Mucosa of descending colon (tissue), 3 donors: ENCODE measurements around the gene HSD17B12. TPM values are rescaled to one million over a fixed set of nuclear protein-coding genes. Genes with fewer than 3 reads are reported as not detected.
A peak's percentile ranks its signal among the peaks of the same experiment; 100 is the strongest.

Experiments used
- ATAC-seq: fragments of 200-7000 bp; cut with Tn5 transposase; one replicate; pipeline ENCODE4 v1.9.1; 2020; ENCODE audit warnings: mild to moderate bottlenecking, moderate library complexity
- DNase-seq, 3 donors: peaks; one replicate each; pipeline ENCODE4 v3.0.0-alpha.2; 2020
- H3K36me3 ChIP-seq: fragments of 200-600 bp; one replicate; pipeline ENCODE4 v1.8.0; 2021; ENCODE audit warnings: low read depth, mild to moderate bottlenecking
- H3K4me1 ChIP-seq: fragments of 200-600 bp; one replicate; pipeline ENCODE4 v1.8.0; 2021; ENCODE audit warnings: low read depth, mild to moderate bottlenecking
- H3K4me3 ChIP-seq: fragments of 200-600 bp; one replicate; pipeline ENCODE4 v1.8.0; 2021; ENCODE audit warnings: mild to moderate bottlenecking
- H3K9me3 ChIP-seq: fragments of 200-600 bp; one replicate; pipeline ENCODE4 v1.8.0; 2021; ENCODE audit warnings: mild to moderate bottlenecking
- CTCF ChIP-seq: fragments of 200-600 bp; IDR thresholded peaks from one replicate; pipeline ENCODE4 v1.8.0; 2022; ENCODE audit warnings: antibody characterized with exemption, mild to moderate bottlenecking
- intact Hi-C, 2 donors: fragments of 100-400 bp; cut with DNase I in 1 of 2; cut with micrococcal nuclease in 1 of 2; formaldehyde crosslinking; loops; one replicate each; pipeline versions ENCODE4 v1.11.0 to v1.11.1; 2022; cut with DNase I, micrococcal nuclease
- total RNA-seq, 3 donors: library from RNA; stranded (reverse); fragmentation: NEBNext Ultra II Directional in 2 of 3; extraction: Animal tissue kit (Norgen Biotek cat#: 25700) in 2 of 3; gene quantifications; one replicate each; pipeline versions ENCODE4 v1.2.1 to v1.2.4, GENCODE V29; 2021 to 2023
- donor health status: DM: no; HTN: no; CAD: no; lungs with moderate emphysema.
- donor health status: DM: no; HTN: no; CAD: no.
- donor health status: DM: no; HTN: yes; CAD: no.

Gene HSD17B12
- total RNA-seq, 3 donors from 2014 or later: 63.0 to 119 (median 114) TPM

GRCh38 chr11:43904742-43905535, 224.4 kb downstream of the HSD17B12 start:
- no peaks in the 10 kb centered on the region for H3K36me3 ChIP-seq
- intact Hi-C loops: no loop called here
- ATAC-seq: peak; percentile 42

DNA sequence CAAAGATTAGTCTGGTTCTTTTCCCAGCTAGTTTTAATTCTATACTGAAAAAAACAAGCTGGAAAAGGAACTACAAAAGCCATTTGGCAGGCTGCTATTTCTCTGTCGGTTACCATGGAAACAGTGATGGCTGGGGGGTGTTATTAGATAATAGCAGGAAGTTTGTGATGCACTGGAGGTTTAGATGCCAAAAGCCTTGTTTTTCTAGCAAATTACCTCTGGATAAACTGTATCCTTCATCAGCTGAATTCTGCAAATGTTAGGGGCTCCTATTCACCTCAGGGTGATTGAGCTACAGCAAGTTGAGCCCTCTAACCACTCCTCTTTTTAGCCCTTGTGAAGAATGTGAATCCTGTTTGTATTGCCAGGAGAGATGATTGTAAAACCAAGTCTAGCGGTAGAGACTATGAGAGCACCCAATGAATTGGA, 225.3 kb downstream of the HSD17B12 start:
- intact Hi-C loops: no loop called here

More at GRCh38 chr11:43904742-43905535, 224.4 kb downstream of the HSD17B12 start:
- H3K4me3 ChIP-seq: no peak overlapping the region
- no peaks in the 10 kb centered on the region for H3K9me3 ChIP-seq
- no peak for TF ChIP-seq CTCF
- H3K4me1 ChIP-seq: no peaks in the 10 kb centered on the region
- DNase-seq: no peak

More for the DNA sequence above, 225.3 kb downstream of the HSD17B12 start:
- DNase-seq: no peak
- no peak for TF ChIP-seq CTCF
- no peaks in the 10 kb centered on the region for H3K4me1 ChIP-seq
- ATAC-seq: no peak
- no peaks in the 10 kb centered on the region for H3K36me3 ChIP-seq
- no peaks in the 10 kb centered on the region for H3K9me3 ChIP-seq
- no peak overlapping the region for H3K4me3 ChIP-seq

Other genes with a start within 250 kb of the HSD17B12 start
- gene ALKBH3, start 200.1 kb downstream of the HSD17B12 start, total RNA-seq: 10 to 100 TPM; 18.9 to 27.7 (median 27.0) TPM